Hepatocyte (in vitro differentiated cells): Measurements from ENCODE around the gene DERL3.

Experiments used
- CTCF ChIP-seq: fragments of 200-600 bp; sonication (generic); IDR thresholded peaks from 2 replicates; pipeline ENCODE4 v1.5.1; 2016; ENCODE audit warnings: antibody characterized with exemption, mild to moderate bottlenecking; ENCODE audit not compliant: poor library complexity
- EZH2 ChIP-seq: fragments of 200-600 bp; sonication (generic); IDR thresholded peaks from 2 replicates; pipeline ENCODE4 v1.6.1; 2016; ENCODE audit warnings: antibody characterized with exemption, mild to moderate bottlenecking, borderline replicate concordance
- EZH2phosphoT487 ChIP-seq: fragments of 200-600 bp; sonication (generic); IDR thresholded peaks from one replicate; pipeline ENCODE4 v1.6.1; 2018; ENCODE audit warnings: antibody characterized with exemption, mild to moderate bottlenecking, low read depth, moderate library complexity; ENCODE audit not compliant: unreplicated experiment, severe bottlenecking

- TF ChIP-seq CTCF (no peak), EZH2 (no peak), EZH2phosphoT487 (no peak)
These were observed 8.9 kb downstream of the DERL3 start for GRCh38 chr22:23829845-23830372.
